GM19238 (cell line): ENCODE measurements around the gene GDI2.
"Not testable (repeated sequence)": the region's sequence is repeated elsewhere in the genome, so short reads cannot be mapped to it uniquely, and the experiment has no call there.

Source experiments
- DNase-seq: peaks from one replicate; pipeline ENCODE4 v3.0.0; 2011; ENCODE audit warnings: low spot score; ENCODE audit not compliant: insufficient read length

Gene GDI2

DNA sequence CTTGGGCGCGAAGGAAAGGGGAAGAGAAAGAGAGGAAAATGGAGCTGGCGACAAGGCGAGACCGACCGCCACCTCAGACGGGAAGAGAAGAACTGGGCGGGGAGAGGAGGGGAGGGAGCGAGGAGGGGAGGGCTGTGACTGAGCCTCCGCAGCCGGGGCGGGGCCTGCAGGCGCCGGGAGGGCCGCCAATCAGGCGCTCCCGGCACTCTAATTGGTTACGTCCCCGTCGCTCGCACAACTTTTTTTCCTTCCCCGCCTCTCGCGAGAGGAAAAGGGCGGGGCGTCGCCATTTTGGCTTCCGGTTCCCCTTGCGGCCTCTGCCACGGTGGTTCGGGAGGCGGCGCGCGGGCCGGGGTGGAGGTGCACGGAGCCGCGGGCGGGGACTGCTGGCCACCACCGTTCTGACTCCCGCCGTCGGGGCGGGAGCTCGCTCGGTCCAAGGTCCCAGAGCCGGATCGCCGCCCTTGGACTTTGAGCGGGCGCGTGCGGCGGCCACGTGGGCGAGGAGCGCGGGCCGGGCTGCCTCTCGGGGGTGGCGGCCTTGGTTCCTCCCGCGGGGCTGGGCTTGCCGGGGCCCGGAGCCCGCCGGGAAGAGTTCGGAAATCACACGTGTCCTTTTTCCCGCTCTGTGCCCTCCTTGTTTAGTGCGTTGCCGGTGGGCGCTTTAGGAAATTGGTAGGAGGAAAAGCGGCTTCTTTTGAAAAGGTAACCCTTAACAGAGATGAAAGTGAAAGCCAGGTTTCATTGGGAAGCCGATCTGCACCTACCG, at the start of gene GDI2:
Gene GDI2, minus strand, starts transcription at position 94 of the 769 bp plus-strand sequence. CDS start 176 bp downstream, outside the sequence.
- peak; percentile 90 for DNase-seq

DNA sequence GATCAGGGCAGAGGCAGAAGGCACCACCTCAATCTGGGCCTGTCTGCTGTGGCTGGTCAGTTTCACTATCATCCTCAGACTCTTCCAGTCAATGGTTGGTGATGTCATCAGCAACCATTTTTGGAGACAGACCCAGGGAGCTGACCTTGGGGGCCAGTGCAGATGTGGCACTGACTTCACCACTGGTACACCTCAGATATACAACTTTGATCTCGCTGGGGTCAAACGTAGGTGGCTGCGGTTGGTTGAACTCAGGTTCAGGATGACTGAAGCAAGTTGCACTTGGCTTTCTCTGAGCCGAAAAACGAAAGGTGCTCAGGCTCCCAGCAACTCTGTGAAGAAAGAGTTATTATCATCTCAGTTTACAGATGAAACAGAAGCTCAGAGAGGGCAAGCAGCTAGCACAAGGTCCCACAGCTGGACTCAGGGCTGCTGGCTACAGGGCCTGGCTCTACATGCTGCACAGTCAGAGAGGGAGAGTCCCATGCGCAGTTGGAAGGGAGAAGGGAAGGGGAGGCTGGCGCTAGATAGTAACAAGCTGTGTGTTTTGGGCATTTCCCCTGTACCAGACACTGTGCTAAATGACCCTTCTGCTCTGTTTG, 49.2 kb upstream of the GDI2 start:
- DNase-seq = peak; percentile 67

DNA sequence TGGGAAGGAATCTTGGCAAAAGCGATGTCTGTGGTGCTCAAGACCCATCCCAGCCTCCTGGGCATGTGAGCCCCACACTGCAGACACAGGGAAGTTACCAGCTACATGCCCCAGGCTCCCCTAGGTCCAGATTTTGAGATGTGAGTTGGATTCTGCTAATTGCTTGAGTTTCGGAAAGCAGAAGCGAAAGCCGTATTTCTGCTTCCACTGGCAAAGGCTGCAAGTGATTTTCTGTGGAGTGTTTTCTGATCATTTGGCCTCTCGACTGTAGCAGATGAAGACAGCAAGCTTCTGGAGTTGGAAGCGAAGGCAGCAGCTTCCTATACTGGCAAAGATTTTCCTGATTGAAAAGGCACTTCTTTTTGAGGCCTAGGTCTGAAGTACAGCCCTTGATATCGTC, 46.8 kb upstream of the GDI2 start:
- no peak for DNase-seq

GRCh38 chr10:5858811-5859210, 45.6 kb upstream of the GDI2 start:
- DNase-seq = no peak

DNA sequence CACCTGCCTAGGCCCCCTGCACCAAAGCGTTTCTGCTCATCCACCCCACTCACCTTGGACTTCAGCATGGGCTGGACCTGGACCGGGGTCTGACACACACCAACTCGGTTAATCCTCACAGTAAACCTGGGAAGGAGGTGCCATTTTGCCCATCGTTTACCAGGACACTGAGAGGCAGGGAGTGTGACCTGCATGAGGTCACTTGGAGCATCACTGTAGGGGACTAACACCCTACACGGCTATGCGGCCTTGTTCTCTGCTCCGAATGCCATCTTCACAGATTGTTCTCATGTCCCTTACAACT, 43.4 kb upstream of the GDI2 start:
- no peak for DNase-seq

- DNase-seq = no peak
Measured at GRCh38 chr10:5855979-5856700, 42.9 kb upstream of the GDI2 start.

DNA sequence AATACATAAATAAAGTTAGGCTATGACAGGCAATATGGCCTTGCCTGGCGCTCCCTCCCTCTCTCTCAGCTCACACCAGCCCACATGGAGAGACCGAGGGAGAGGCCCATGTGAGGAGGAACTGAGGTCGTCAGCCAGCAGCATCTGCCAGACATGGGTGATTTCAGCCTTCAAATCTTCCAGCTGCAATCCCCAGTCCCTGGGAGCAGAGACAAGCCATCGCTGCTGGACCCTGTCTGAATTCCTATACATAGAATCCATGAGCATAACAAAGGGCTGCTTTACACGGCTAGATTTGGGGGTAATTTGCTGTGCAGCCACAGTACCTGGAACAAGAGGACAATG, 40.9 kb upstream of the GDI2 start:
- no peak for DNase-seq

DNA sequence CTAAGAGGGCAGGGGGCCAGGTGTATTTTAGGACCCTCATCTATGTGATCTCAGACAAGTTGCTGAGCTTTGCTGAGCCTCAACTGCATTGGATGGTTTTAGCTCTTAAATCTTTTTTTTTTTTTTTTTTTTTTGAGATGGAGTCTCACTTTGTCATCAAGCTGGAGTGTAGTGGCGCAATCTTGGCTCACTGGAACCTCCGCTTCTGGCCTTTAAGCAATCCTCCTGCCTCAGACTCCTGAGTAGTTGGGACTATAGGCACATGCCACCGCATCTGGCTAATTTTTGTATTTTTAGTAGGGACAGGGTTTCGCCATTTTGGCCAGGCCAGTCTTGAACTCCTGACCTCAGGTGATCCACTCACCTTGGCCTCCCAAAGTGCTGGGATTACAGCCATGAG, 33.4 kb upstream of the GDI2 start:
- DNase-seq = not testable (repeated sequence)

GRCh38 chr10:5844345-5845055, 31.3 kb upstream of the GDI2 start:
- DNase-seq = no peak

DNA sequence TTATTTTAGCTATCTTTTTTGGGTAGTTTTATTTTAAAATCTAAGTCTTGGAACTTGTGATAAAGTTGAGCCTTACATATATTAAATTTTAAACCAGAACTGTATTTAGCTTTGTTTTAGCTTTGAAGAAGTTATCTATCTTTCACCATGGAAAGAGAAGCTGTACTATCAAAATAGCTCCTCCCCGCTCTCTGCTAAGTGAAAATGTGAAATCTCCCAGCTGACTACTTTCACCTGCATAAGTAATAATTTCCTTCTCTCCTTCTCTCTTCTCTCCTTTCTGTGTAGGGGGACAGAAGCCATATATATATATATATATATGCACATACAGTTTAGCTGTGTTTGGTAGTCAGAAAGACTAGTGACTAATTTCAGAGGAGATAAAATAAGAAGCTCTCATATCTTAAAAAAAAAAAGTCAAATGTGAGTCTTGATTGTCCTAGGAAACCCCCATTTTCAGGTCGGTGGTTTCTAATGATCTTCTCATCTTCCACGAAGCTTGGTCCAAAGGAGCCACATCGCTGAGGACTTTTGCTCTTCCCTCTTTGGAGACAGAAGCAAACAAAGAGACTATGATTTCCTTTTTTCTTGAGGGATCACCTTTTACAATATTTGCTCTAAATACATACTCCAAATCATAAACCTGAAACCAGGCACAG, 30.6 kb upstream of the GDI2 start:
- DNase-seq = no peak

GRCh38 chr10:5841965-5842364, 28.7 kb upstream of the GDI2 start:
- DNase-seq = no peak

- peak; percentile 84 for DNase-seq
Measured at GRCh38 chr10:5840314-5841307, 27.4 kb upstream of the GDI2 start.

DNA sequence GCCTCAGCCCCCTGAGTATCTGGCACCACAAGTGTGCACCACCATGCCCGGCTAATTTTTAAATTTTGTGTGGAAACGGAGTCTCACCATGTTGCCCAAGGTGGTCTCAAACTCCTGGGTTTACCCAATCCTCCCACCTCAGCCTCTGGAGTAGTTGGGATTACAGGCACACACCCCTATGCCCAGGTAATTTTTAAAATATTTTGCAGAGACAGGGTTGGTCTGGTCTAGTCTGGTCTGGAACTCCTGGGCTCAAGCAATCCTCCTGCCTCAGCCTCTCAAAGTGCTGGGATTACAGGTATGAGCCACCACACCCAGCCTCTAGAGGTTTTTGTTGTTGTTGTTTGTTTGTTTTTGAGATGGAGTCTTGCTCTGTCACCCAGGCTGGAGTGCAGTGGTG, 22.9 kb upstream of the GDI2 start:
- not testable (repeated sequence) for DNase-seq

- DNase-seq = no peak
Measured at GRCh38 chr10:5835446-5836095, 22.3 kb upstream of the GDI2 start.

- no peak for DNase-seq
Measured at GRCh38 chr10:5833814-5834213, 20.6 kb upstream of the GDI2 start.

DNA sequence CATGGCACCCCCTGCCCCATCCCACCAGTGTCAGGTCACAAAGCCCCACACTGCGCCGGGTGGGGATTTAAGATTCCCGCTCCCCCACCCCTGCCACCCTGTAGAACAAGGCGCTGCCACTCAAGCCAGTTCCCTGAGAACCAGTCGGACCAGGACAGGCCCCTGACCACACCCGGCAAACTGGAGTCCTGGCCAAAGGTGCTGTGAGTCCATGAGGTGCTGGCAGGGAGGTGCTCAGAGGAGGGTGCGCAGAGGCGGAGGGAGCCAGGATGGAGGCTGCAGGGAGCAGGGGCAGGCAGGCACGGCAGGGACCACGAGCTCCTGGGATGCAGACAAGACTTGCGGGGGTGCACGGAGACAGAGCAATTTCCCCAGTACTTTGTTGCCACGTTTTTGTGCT, 19.7 kb upstream of the GDI2 start:
- no peak for DNase-seq

DNA sequence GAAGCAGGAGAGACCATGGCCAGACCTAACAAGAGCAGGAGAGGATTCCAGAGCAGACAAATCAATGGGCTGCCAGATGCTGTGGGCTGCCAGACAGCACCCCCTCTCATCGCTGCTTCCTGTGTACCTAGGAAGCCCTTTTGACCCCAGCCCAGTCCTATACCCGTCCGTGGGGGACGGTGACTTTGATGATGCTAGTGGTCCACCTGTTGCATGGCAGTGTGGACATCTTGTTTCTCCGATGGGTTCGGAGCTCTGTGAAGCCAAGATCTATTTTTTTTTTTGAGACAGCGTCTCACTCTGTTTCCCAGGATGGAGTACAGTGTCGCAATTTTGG, 18.2 kb upstream of the GDI2 start:
- no peak for DNase-seq

DNA sequence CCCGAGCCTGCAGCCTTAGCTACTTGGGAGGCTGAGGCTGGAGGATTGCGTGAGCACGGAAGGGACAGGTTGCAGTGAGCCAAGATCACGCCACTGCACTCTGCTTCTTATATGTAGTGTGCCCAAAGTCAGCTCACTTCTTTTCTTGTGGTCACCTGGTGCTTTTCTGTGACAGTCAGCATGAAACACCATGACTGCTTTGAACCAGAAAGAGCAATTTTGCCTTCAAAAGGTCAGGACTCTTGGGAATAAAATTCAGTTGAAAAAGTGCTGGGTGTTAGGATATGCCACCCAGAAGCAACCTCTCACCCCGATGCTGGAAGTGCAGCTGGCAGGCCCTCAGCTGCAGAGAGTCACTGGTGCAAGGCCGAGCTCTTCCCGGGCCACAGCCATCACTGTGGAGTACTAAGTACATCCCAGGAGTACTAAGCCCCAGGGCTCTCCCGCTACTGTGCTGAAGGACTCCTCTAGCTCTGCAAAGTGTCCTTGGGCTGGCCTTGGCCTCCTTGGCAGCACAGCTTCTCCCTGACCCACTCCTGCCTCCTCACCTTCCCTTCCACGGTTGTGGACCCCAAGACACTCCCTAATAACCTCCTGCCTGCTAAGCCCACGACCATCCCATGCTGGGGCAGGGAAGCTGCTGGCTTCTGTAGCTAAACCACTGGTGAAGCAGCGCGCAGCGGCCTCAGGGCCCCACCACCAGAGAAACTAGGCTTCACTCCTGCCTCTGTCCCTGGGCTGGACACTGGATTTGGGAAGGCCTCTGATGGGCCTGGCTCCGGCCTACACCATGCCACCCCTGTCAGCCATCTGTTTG, 17.6 kb upstream of the GDI2 start:
- no peak for DNase-seq

DNA sequence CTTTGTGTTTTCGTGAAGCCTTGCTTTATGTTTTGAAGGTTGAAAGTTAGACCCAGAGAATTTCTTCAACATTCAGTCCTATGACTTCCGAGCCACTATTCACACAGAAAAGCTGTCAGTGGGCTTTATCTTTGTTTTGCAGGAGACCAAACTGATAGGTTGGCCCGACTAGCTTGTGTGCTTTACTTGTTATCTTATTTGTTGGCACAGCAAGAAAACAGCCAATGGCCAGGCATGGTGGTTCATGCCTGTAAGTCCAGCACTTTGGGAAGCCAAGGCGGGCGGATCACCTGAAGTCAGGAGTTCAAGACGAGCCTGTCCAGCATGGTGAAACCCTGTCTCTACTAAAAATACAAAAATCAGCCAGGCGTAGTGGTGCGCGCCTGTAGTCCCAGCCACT, 16.0 kb upstream of the GDI2 start:
- DNase-seq = no peak
